ENCODE results near the gene VEGFB.
A peak's percentile ranks its signal among the peaks of the same experiment; 100 is the strongest.
"Not testable (repeated sequence)": the region's sequence is repeated elsewhere in the genome, so short reads cannot be mapped to it uniquely, and the experiment has no call there.

The VEGFB gene

GRCh38 chr11:64232182-64232966 is 2.0 kb upstream of the VEGFB start:
- DNase-seq: no peak

- no peak for DNase-seq
These were observed 1.4 kb upstream of the VEGFB start for GRCh38 chr11:64232967-64233315.

GRCh38 chr11:64234647-64235379 is 429 bp downstream of the VEGFB start:
- DNase-seq: peak; percentile 73

GRCh38 chr11:64235437-64236161 is 1.2 kb downstream of the VEGFB start:
- DNase-seq: no peak

DNA sequence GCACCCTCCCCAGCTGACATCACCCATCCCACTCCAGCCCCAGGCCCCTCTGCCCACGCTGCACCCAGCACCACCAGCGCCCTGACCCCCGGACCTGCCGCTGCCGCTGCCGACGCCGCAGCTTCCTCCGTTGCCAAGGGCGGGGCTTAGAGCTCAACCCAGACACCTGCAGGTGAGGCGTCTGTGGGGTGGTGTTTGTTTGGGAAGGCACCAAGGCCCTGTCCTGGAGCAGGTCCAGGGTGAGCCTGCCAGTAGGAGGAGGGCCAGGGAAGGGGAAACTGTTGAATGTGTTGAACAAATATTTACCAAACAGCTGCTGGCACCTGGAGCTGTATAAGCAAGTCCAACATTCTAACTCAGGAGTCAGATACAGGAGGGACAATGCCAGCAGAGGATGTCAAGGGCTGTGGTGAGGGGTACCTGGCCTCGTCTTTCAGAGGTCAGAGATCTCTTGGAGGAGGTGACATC is 3.1 kb downstream of the VEGFB start:
- no peak for DNase-seq

DNA sequence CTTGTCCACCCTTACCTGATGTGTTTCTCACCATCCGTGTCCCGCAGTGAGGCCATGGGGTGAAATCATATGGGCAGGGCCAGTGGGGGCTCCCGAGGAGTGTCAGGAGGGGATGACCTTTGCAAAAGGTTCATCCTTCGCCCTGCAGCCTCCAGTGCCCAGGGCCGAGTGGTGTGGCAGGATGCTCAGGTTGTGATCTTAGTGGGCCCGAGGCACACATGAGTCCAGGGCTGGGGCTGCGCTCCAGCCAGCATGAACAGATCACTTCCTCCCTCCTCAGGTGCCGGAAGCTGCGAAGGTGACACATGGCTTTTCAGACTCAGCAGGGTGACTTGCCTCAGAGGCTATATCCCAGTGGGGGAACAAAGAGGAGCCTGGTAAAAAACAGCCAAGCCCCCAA is 3.7 kb downstream of the VEGFB start:
- no peak for DNase-seq

DNA sequence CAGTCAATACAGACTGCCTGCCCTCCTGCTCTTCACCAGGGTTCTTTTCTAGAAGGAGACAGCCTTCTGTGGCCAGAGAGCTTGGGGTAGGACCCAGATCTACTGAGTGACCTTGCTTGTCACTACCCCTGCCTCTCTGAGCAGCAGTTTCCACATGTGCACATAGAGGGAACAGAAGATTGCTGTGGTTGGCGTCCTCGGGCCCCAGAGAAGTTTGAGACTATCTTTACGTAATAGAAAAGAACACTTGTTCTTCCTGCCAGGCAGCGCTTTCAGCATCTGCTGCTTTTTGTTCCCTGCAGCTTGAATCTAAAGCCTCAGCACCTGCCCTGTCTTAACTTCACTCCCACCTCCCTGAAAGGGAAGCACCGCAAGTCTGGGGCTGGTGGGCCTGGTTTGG is 4.6 kb downstream of the VEGFB start:
- DNase-seq: no peak

DNA sequence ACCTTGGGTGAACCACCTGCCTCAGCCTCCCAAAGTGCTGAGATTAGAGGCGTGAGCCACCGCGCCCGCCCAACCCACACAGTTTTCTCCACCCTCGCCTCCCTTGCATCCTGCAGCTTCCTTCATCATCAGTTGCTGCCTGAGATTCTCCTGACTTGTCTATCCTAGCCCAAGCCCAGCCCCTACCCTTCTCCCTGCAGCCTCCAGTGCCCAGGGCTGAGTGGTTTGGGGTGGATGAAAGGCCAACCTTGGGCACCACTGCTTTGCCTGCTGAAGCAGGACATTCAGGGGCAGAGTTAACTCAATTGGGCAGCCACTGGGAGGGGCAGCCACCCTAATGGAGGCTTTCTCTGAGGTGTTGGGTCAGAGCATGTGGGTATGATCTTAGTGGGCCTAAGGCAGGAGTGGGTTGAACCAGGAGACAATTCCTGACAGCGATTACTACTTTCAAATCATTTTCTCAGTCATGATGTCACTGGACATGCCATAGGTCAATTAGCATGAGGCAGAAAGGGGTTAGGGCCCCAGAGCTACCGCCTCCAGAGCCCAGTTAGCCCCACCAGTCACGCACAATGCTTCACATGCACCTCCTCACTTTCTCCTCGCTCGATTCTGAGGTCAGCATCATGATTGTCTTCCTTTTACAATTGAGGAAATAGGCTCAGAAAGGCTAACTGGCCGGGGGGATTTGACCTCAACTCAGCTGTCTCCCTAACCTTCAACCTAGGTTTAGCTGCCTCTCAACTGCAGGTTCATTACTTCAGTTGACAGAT is 5.5 kb downstream of the VEGFB start:
- no peak for DNase-seq

- peak; percentile 97 for DNase-seq
These were observed 6.3 kb downstream of the VEGFB start, which contains the start of gene FKBP2 for GRCh38 chr11:64240435-64241240. Gene FKBP2, plus strand, starts transcription at chr11:64241095. Its CDS starts 1,293 bp downstream, at chr11:64242388.

DNA sequence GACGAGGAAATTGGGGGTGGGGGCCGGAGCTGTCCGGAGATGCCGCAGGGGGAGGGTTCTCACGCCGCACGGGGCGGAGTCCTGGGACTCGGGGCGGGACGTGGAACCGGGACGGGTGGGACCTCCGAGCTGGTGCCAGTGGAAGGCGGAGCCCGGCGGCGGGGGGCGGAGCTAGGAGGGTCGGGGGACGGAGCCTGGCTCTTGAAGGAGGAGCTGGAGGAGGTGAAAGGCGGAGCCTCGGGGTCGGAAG is 6.8 kb downstream of the VEGFB start:
- DNase-seq: no peak

GRCh38 chr11:64241491-64242374 is 7.3 kb downstream of the VEGFB start:
- peak; percentile 100 for DNase-seq

GRCh38 chr11:64243236-64243854 is 9.0 kb downstream of the VEGFB start:
- DNase-seq: no peak

DNA sequence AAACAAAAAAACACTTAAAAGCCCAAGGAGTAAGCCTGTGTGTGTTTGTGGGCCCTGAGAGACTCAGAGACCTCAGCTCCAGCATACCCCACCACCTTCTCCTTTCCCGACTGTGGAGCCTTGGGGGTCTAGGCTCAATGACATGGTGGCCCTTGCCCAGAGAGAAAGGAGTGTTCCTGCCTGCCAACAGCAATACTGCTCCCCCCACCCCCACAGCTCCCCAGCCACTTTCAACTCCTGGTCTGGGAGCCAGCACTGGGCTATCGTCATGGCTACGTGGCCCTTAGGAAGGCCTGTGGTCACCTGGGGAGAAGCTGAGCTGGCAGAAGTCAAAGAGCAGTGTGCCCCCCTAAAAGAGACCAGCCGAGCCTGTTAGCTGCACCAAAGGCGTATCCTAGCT is 9.7 kb downstream of the VEGFB start:
- DNase-seq: no peak

GRCh38 chr11:64244966-64245365 is 10.6 kb downstream of the VEGFB start:
- DNase-seq: peak; percentile 26

DNA sequence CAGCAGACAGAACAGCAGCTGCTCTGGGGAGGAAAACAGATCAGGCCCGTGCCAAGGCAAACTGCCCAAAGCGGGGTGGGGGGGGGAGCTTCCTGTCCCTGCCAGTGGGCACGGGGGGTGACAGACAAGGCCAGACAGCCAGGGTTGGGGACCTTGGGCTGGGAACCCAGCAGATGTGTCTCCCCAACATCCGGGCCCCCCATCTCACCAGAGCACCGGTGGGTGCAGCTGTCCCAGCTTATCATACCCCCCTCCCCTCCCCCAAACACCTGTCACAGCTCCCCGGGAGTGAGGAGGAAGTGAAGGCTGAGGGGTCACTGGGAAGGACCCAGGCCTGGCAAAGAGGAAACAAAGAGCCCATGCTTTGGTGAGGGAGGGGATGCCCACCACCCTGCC is 11.0 kb downstream of the VEGFB start:
- DNase-seq: peak; percentile 84

- peak; percentile 91 for DNase-seq
These were observed 11.6 kb downstream of the VEGFB start for GRCh38 chr11:64245797-64246620.

DNA sequence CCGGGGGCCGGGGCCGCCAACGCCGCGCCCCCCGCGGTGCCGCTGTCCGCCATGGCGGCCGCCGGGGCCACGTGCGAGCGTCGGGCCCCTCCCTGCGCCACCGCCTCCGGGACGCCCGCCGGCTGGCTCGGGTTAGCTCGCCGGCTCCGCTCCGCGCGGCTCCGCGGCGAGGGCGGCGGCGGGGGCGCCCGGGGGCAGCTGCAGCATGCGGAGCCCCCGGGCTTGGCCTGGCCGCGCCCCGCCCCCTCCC is 12.2 kb downstream of the VEGFB start:
- not testable (repeated sequence) for DNase-seq

DNA sequence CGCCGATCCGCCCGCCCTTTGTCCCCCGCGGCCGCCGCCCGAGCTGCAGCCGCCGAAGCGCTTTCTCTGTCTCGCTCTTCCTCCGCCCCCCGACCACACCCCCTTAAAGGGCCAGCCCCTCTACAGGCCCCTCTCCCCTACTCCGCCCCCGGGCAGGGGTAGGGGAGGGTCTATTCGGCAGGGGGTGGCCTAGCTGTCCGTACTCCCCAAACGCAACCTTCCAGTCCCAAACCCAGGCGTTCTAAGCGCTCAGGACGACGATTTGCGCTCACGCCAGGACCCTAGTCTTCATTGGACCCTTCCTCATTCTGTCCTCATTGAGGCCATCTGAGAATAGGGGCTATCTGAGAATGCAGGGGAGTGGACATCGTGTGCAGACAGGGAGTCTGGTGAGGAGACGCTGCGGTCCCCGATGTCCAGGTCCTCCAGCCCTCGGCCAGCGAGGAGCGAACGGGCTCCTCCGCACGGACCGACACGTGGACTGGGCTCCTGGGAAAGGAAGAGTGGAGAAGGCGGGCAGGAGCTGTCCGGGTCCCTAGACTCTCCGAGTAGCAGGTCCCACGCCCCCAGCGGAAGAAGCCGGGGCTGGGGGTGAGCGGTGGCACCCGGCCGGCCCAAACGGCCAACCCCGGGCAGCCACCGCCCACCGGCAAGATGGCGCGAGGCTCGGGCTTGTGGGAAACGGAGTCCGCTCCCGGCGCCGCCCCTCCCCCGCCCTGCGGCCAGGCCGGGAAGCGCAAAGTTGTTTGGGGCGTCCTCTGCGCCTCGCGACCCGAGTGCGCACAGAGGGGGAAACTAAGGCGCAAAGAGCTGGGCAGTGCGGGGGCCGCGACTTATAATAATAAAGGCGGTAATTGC is 12.7 kb downstream of the VEGFB start, which contains the start of gene PPP1R14B:
Gene PPP1R14B (minus strand): TSS at position 73 of the 858 bp plus-strand sequence. CDS start 270 bp downstream, outside the sequence.
- DNase-seq: peak; percentile 91
